Mesodermal cell (in vitro differentiated cells): Measurements from ENCODE around the gene HELB.

Experiments
- H3K27ac ChIP-seq: 2 replicates; pipeline ENCODE4 v1.7.0; 2013; ENCODE audit warnings: mild to moderate bottlenecking, low read depth, low read length, moderate library complexity; ENCODE audit not compliant: severe bottlenecking
- H3K36me3 ChIP-seq: 2 replicates; pipeline ENCODE4 v1.7.1; 2013; ENCODE audit warnings: mild to moderate bottlenecking, low read length, moderate library complexity; ENCODE audit not compliant: control insufficient read depth, insufficient read depth
- H3K4me1 ChIP-seq: one replicate; pipeline ENCODE4 v1.7.1; 2013; ENCODE audit warnings: mild to moderate bottlenecking, low read length; ENCODE audit not compliant: insufficient read depth, control insufficient read depth, poor library complexity, severe bottlenecking
- H3K4me3 ChIP-seq: 2 replicates; pipeline ENCODE4 v1.7.0; 2013; ENCODE audit warnings: low read length, control low read depth, mild to moderate bottlenecking; ENCODE audit not compliant: insufficient read depth, poor library complexity, severe bottlenecking; ENCODE audit errors: extremely low read depth
- H3K9me3 ChIP-seq: 2 replicates; pipeline ENCODE4 v1.7.1; 2013; ENCODE audit warnings: mild to moderate bottlenecking, low read length, moderate library complexity; ENCODE audit not compliant: control insufficient read depth
- WGBS, 2 experiments: methylation state at CpG; one replicate each; pipeline ENCODE4 v1.1.5; 2013; ENCODE audit warnings: missing lambda C conversion rate in 2 of 2; ENCODE audit not compliant: insufficient coverage in 2 of 2; 5-methylcytosine and 5-hydroxymethylcytosine counted together

HELB gene

GRCh38 chr12:66275040-66275439 is 27.3 kb upstream of the HELB start:
- WGBS, 2 experiments, result 100% methylated on average over 1 of the region's 2 CpGs; no CpG with 5 or more reads in 1 of the 2 experiments
- H3K27ac ChIP-seq, result no peak overlapping the region
- no peaks in the 10 kb centered on the region for H3K36me3 ChIP-seq
- no peak overlapping the region for H3K4me3 ChIP-seq
- H3K9me3 ChIP-seq, result no peaks in the 10 kb centered on the region
- no peaks in the 10 kb centered on the region for H3K4me1 ChIP-seq

- Histone ChIP-seq H3K4me3 (no peak overlapping the region), H3K36me3 (no peaks in the 10 kb centered on the region), H3K9me3 (peaks cover 4% of the 10 kb centered on the region), H3K27ac (no peak overlapping the region), H3K4me1 (no peaks in the 10 kb centered on the region)
- WGBS, 2 experiments, result 41 to 58% methylated on average over 2 to 3 of the region's 3 CpGs
These were observed 23.1 kb upstream of the HELB start for GRCh38 chr12:66279123-66279712.

- WGBS, 2 experiments, result 80% methylated on average over 1 of the region's 1 CpG; no CpG with 5 or more reads in 1 of the 2 experiments
- H3K4me1 ChIP-seq, result no peaks in the 10 kb centered on the region
These were observed 21.7 kb upstream of the HELB start for GRCh38 chr12:66280561-66280960.

GRCh38 chr12:66282244-66282643 is 20.0 kb upstream of the HELB start:
- H3K27ac ChIP-seq, result no peak overlapping the region

More at GRCh38 chr12:66280561-66280960, 21.7 kb upstream of the HELB start:
- Histone ChIP-seq H3K9me3 (peaks cover 4% of the 10 kb centered on the region), H3K27ac (no peak overlapping the region), H3K36me3 (no peaks in the 10 kb centered on the region), H3K4me3 (no peak overlapping the region)

GRCh38 chr12:66287275-66287674 is 15.0 kb upstream of the HELB start:
- no peaks in the 10 kb centered on the region for H3K4me1 ChIP-seq
- no peaks in the 10 kb centered on the region for H3K36me3 ChIP-seq
- 94 to 100% methylated on average over 3 of the region's 3 CpGs for WGBS, 2 experiments
- H3K27ac ChIP-seq, result no peak overlapping the region
- no peaks in the 10 kb centered on the region for H3K9me3 ChIP-seq
- H3K4me3 ChIP-seq, result no peak overlapping the region

More at GRCh38 chr12:66282244-66282643, 20.0 kb upstream of the HELB start:
- Histone ChIP-seq H3K36me3 (no peaks in the 10 kb centered on the region), H3K4me3 (no peak overlapping the region), H3K4me1 (no peaks in the 10 kb centered on the region), H3K9me3 (peaks cover 4% of the 10 kb centered on the region)
- no CpG with 5 or more reads among the region's 3 CpGs for WGBS, 2 experiments

- no peak overlapping the region for H3K4me3 ChIP-seq
- no peaks in the 10 kb centered on the region for H3K4me1 ChIP-seq
- no peak overlapping the region for H3K27ac ChIP-seq
- H3K36me3 ChIP-seq, result no peaks in the 10 kb centered on the region
- 89 to 95% methylated on average over 4 to 5 of the region's 5 CpGs for WGBS, 2 experiments
- no peaks in the 10 kb centered on the region for H3K9me3 ChIP-seq
These were observed 14.2 kb upstream of the HELB start for GRCh38 chr12:66288121-66288520.

GRCh38 chr12:66289485-66289884 is 12.8 kb upstream of the HELB start:
- Histone ChIP-seq H3K4me3 (no peak overlapping the region), H3K36me3 (no peaks in the 10 kb centered on the region), H3K9me3 (no peaks in the 10 kb centered on the region), H3K4me1 (no peaks in the 10 kb centered on the region), H3K27ac (no peak overlapping the region)
- WGBS, 2 experiments, result 100% methylated on average over 2 of the region's 2 CpGs

- no peaks in the 10 kb centered on the region for H3K9me3 ChIP-seq
- H3K4me3 ChIP-seq, result no peak overlapping the region
- no peaks in the 10 kb centered on the region for H3K4me1 ChIP-seq
- no peak overlapping the region for H3K27ac ChIP-seq
- H3K36me3 ChIP-seq, result no peaks in the 10 kb centered on the region
- 83 to 100% methylated on average over 1 of the region's 2 CpGs for WGBS, 2 experiments
These were observed 11.5 kb upstream of the HELB start for GRCh38 chr12:66290716-66291200.

GRCh38 chr12:66296176-66296683 is 6.1 kb upstream of the HELB start:
- 60% methylated on average over 1 of the region's 1 CpG; no CpG with 5 or more reads in 1 of the 2 experiments for WGBS, 2 experiments
- no peak overlapping the region for H3K4me3 ChIP-seq
- no peak overlapping the region for H3K27ac ChIP-seq
- H3K4me1 ChIP-seq, result no peaks in the 10 kb centered on the region
- H3K36me3 ChIP-seq, result no peaks in the 10 kb centered on the region
- no peaks in the 10 kb centered on the region for H3K9me3 ChIP-seq

- Histone ChIP-seq H3K4me3 (no peak overlapping the region), H3K36me3 (no peaks in the 10 kb centered on the region), H3K9me3 (no peaks in the 10 kb centered on the region), H3K27ac (no peak overlapping the region), H3K4me1 (no peaks in the 10 kb centered on the region)
- 64 to 92% methylated on average over 2 of the region's 4 CpGs for WGBS, 2 experiments
These were observed 5.2 kb upstream of the HELB start for GRCh38 chr12:66297080-66297479.

- H3K36me3 ChIP-seq, result no peaks in the 10 kb centered on the region
- H3K4me1 ChIP-seq, result no peaks in the 10 kb centered on the region
- no CpG with 5 or more reads among the region's 3 CpGs for WGBS, 2 experiments
- no peaks in the 10 kb centered on the region for H3K9me3 ChIP-seq
- H3K4me3 ChIP-seq, result no peak overlapping the region
- H3K27ac ChIP-seq, result no peak overlapping the region
These were observed 4.4 kb upstream of the HELB start for GRCh38 chr12:66297923-66298322.
